Duodenal mucosa (tissue), 2 donors: ENCODE data around the gene EIF3B.
A peak's percentile ranks its signal among the peaks of the same experiment; 100 is the strongest.
"Not testable (repeated sequence)": the region's sequence is repeated elsewhere in the genome, so short reads cannot be mapped to it uniquely, and the experiment has no call there.

ENCODE experiments used
- H3K27ac ChIP-seq: one replicate; pipeline ENCODE4 v1.7.0; 2013; ENCODE audit warnings: low read depth, low read length
- H3K27me3 ChIP-seq, 2 donors: one replicate each; pipeline ENCODE4 v1.7.0; 2013; ENCODE audit warnings: low read length in 2 of 2, control low read depth in 1 of 2; ENCODE audit not compliant: insufficient read depth in 2 of 2, control insufficient read depth in 1 of 2
- H3K36me3 ChIP-seq, 2 donors: one replicate each; pipeline ENCODE4 v1.7.0; 2013; ENCODE audit warnings: low read length in 2 of 2, control low read depth in 1 of 2; ENCODE audit not compliant: insufficient read depth in 2 of 2, control insufficient read depth in 1 of 2
- H3K4me1 ChIP-seq, 2 donors: one replicate each; pipeline ENCODE4 v1.7.0; 2013; ENCODE audit warnings: low read length in 2 of 2, control low read depth in 1 of 2; ENCODE audit not compliant: insufficient read depth in 2 of 2, control insufficient read depth in 1 of 2
- H3K4me3 ChIP-seq, 2 donors: one replicate each; pipeline ENCODE4 v1.7.0; 2013; ENCODE audit warnings: low read length in 2 of 2, low read depth in 1 of 2
- H3K9ac ChIP-seq, 2 donors: one replicate each; pipeline ENCODE4 v1.7.0; 2013; ENCODE audit warnings: low read length in 2 of 2, low read depth in 1 of 2
- H3K9me3 ChIP-seq, 2 donors: one replicate each; pipeline ENCODE4 v1.7.0; 2013; ENCODE audit warnings: low read length in 2 of 2, control low read depth in 1 of 2; ENCODE audit not compliant: control insufficient read depth in 1 of 2

EIF3B gene

DNA sequence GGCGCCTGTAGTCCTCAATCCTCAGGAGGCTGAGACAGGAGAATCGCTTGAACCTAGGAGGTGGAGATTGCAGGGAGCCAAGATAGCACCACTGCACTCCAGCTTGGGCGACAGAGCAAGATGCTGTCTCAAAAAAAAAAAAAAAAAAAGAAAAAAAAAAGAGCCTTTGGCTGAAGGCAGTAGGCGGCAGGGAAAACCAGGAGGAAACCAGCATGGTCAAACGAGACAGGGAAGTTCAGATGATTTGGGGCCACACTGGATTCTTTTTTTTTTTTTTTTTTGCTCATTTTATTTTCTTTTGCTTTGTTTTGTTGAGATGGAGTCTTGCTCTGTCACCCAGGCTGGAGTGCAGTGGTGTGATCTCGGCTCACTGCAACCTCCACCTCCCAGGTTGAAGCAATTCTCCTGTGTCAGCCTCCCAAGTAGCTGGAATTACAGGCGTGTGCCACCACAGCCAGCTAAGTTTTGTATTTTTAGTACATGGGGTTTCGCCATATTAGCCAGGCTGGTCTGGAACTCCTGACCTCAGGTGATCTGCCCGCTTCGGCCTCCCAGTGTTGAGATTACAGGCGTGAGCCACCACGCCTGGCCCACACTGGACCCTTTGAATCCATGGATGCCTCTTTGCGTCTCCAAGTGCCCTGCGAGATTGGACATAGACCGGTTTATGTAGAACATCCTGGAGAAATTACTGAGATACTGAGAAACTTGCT is 7.1 kb upstream of the EIF3B start:
- H3K9me3 ChIP-seq, H3K27ac ChIP-seq, H3K9ac ChIP-seq, H3K27me3 ChIP-seq, H3K4me1 ChIP-seq, H3K36me3 ChIP-seq: not testable (repeated sequence)
- H3K4me3 ChIP-seq = peak overlapping the region; percentile 22 to 46

DNA sequence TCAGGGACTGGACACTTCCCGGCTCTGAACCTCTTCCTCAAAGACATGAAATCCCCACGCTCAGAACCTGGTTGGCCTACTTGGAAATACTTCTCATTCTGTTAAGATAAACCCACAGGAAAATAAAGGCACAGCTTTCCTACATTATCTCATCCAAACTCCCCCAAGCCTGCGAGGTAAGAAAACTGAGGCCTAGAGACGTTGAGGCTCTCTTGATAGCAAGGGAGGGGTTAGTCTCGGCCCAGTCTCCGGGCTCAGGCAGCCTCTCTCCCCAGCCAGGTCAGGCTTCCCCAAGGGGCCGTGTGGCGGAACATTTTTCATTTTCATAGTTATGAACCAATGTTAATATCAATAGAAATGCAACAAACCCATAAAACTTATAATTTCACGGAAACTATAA is 4.6 kb upstream of the EIF3B start:
- H3K36me3 ChIP-seq = no peaks in the 10 kb centered on the region
- H3K9ac ChIP-seq = no peak overlapping the region
- H3K4me3 ChIP-seq = no peak overlapping the region
- no peaks in the 10 kb centered on the region for H3K27me3 ChIP-seq
- no peaks in the 10 kb centered on the region for H3K9me3 ChIP-seq
- no peak overlapping the region for H3K27ac ChIP-seq
- H3K4me1 ChIP-seq = peaks cover 0 to 5% of the 10 kb centered on the region in 2 donors

DNA sequence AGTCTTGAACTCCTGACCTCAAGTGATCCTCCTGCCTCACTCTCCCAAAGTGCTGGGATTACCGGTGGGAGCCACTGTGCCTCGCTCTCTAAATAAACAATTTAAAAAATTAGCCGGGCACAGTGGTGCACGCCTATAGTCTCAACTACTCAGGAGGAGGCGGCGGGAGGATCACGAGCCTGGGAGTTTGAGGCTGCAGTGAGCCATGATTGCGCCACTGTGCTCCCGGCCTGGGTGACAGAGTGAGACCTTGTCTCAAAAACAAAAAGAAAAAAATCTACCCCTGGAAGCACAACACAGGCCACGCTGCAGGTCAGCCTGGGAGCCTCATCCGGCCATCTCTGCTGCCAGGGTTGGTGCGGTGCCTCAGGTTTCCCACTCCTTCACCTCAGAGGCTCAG is 3.8 kb upstream of the EIF3B start:
- no peaks in the 10 kb centered on the region for H3K9me3 ChIP-seq
- H3K27ac ChIP-seq = no peak overlapping the region
- no peaks in the 10 kb centered on the region for H3K27me3 ChIP-seq
- H3K4me3 ChIP-seq = no peak overlapping the region
- H3K9ac ChIP-seq = no peak overlapping the region
- peaks cover 4 to 9% of the 10 kb centered on the region in 2 donors for H3K4me1 ChIP-seq
- no peaks in the 10 kb centered on the region for H3K36me3 ChIP-seq

DNA sequence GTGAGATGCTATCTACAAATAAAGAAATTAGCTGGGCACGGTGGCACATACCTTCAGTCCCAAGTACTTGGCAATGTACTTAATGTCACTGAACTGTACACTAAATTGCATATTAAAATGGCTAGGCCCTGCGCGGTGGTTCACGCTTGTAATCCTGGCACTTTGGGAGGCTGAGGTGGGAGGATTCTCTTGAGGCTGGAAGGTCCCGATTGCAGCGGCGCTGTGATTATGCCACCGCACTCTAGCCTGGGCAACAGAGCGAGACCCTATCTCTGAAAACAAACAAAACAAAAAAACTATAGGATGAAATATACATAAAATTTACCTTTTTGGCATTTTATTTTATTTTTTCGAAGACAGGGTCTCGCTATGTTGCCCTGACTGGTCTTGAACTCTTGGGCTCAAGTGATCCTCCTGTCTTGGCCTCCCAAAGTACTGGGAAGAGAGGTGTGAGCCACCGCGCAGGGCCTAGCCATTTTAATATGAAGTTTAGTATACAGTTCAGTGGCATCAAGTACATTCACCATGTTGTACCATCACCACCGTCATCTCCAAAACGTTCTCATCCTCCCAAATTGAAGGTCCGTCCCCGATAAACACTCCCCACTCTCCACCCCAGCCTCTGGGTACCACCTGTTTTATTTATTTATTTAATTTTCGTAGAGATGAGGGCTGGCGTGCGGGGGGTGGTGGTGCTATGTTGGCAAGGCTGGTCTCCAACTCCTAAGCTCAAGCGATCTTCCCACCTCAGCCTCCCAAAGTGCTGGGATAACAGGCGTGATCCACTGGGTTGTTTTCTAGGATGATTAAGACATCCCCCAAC is 1.3 kb upstream of the EIF3B start:
- H3K9me3 ChIP-seq = no peaks in the 10 kb centered on the region
- H3K27me3 ChIP-seq = no peaks in the 10 kb centered on the region
- peaks cover 19 to 24% of the 10 kb centered on the region in 2 donors for H3K4me1 ChIP-seq
- peaks cover 0 to 8% of the 10 kb centered on the region in 2 donors for H3K36me3 ChIP-seq
- H3K4me3 ChIP-seq = peak overlapping the region; percentile 92 to 96
- peak overlapping the region; percentile 99 for H3K27ac ChIP-seq
- H3K9ac ChIP-seq = peak overlapping the region in 1 of 2 donors; percentile 87

DNA sequence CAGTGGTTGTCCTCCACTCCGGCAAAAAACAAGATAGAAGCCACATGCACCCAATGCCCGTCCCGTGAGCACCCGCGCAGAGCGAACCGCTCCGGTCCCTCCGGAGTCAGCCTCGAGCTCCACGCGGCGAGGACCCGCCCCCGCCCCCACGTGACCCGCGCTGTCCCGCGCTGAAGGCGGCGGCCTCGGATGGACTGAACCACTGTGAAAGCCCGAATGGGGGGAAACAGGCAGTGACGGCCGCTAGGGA is 766 bp upstream of the EIF3B start:
- Histone ChIP-seq H3K27me3 (no peaks in the 10 kb centered on the region), H3K27ac (peak overlapping the region; percentile 99), H3K4me3 (peak overlapping the region; percentile 92 to 96), H3K9ac (peak overlapping the region; percentile 87 to 91), H3K4me1 (peaks cover 19 to 24% of the 10 kb centered on the region in 2 donors), H3K36me3 (peaks cover 0 to 9% of the 10 kb centered on the region in 2 donors), H3K9me3 (no peaks in the 10 kb centered on the region)

DNA sequence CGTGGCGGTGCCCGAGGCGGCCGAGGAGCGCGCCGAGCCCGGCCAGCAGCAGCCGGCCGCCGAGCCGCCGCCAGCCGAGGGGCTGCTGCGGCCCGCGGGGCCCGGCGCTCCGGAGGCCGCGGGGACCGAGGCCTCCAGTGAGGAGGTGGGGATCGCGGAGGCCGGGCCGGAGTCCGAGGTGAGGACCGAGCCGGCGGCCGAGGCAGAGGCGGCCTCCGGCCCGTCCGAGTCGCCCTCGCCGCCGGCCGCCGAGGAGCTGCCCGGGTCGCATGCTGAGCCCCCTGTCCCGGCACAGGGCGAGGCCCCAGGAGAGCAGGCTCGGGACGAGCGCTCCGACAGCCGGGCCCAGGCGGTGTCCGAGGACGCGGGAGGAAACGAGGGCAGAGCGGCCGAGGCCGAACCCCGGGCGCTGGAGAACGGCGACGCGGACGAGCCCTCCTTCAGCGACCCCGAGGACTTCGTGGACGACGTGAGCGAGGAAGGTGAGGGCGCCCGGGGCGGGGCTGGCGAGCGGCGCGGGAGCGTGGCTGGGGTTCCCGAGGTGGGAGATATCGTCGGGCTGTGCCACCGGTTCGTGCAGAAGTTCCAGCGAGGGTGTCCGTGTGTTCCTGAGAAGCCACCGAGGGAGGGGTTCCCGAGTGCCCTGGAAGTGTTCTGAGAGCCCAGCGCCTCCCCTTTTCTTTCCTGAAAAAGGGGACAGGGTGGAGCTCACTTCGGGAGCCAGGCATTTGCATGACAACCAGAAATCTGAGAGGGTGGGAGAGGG is 495 bp downstream of the EIF3B start:
- H3K4me1 ChIP-seq = peaks cover 19 to 28% of the 10 kb centered on the region in 2 donors
- H3K4me3 ChIP-seq = peak overlapping the region; percentile 92 to 96
- H3K27ac ChIP-seq = no peak overlapping the region
- H3K27me3 ChIP-seq = no peaks in the 10 kb centered on the region
- H3K9me3 ChIP-seq = no peaks in the 10 kb centered on the region
- peaks cover 8 to 19% of the 10 kb centered on the region in 2 donors for H3K36me3 ChIP-seq
- H3K9ac ChIP-seq = peak overlapping the region; percentile 78 to 85

DNA sequence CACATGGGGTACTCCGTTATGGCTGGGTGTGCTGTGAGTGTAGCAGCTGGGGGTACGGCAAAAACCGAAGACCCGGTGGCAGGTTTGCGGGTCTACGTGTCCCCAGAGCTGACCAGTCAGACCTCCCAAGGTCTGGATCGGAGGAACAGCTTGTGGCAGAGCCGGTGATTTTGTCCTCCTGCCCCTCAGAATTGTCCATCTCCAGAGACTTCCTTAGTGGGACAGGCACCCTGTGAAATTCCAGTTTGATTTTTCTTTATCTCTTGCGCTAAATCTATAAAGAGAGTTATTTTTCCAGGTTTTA is 1.0 kb downstream of the EIF3B start:
- H3K4me1 ChIP-seq = peaks cover 19 to 28% of the 10 kb centered on the region in 2 donors
- H3K27me3 ChIP-seq = no peaks in the 10 kb centered on the region
- H3K27ac ChIP-seq = no peak overlapping the region
- no peaks in the 10 kb centered on the region for H3K9me3 ChIP-seq
- peaks cover 8 to 21% of the 10 kb centered on the region in 2 donors for H3K36me3 ChIP-seq
- peak overlapping the region; percentile 78 to 85 for H3K9ac ChIP-seq
- H3K4me3 ChIP-seq = peak overlapping the region; percentile 92 to 96

DNA sequence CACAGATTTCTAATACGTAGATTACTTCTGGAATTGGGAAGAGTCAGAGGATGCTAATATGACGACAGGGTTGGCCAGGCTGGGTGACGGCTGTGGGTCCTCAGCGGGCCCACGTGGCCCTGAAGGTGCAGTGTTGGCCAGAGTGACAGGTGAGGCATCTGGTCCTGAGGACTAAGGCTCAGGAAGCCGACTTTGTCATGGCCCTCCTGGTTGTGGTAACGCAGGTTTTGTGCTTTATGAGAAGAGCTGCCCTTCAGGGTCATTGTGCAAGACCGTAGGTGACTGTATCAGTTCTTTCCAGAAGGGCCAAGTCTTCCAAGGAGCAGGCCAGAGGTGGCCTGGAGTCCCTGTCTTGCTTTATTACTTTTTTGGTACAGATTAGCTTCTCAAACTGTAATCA is 2.5 kb downstream of the EIF3B start:
- Histone ChIP-seq H3K27ac (no peak overlapping the region), H3K9ac (no peak overlapping the region), H3K27me3 (no peaks in the 10 kb centered on the region), H3K9me3 (no peaks in the 10 kb centered on the region), H3K4me3 (no peak overlapping the region), H3K4me1 (peaks cover 19 to 28% of the 10 kb centered on the region in 2 donors), H3K36me3 (peaks cover 11 to 30% of the 10 kb centered on the region in 2 donors)

DNA sequence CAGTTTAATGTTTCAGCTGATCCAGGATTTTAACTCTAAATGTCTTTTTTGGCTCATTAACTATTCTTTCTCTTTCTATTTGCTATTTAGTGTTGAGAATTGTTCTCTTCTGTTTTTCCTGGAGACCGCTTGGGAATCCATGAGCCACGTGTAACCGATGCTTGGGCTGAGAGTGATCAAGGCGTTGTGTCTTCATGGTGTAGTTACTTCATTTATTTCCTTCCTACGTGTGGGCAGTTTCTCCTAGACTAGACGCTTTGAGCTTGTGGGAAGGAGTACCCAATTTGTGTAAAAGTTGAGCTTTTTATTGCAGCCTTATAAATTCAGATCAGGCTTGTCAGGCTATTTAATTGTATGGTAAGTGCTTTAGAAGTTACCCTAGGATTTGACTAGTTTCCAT is 2.9 kb downstream of the EIF3B start:
- Histone ChIP-seq H3K27me3 (no peaks in the 10 kb centered on the region), H3K9me3 (no peaks in the 10 kb centered on the region), H3K36me3 (peaks cover 15 to 34% of the 10 kb centered on the region in 2 donors), H3K4me3 (no peak overlapping the region), H3K4me1 (peaks cover 19 to 28% of the 10 kb centered on the region in 2 donors), H3K27ac (no peak overlapping the region), H3K9ac (no peak overlapping the region)

DNA sequence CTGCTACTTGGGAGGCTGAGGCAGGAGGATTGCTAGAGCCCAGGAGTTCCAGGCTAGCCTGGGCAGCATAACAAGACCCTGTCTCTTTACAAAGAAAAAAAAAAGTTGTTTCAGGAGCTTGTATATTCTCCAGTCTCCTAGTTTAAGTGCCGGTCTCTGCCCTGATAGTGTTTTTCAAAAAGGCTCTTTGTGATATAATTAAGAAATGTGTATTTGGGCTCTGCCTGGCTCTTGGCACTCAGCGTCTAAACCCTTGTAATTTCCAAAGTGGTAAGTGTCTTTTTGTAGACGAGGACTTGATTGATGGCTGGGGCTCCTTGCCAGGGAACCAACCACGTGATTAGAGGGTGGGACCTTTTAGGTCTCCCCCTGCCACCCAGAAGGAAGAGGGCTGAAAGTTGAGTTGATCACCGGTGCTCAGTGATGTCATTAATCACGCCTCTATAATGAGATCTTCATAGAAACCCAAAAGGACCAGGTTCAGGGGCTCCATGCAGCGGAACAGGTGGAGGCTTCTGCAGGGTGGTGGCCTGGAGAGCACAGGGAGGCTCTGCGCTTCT is 4.4 kb downstream of the EIF3B start:
- Histone ChIP-seq H3K9ac (no peak overlapping the region), H3K36me3 (peaks cover 22 to 48% of the 10 kb centered on the region in 2 donors), H3K9me3 (no peaks in the 10 kb centered on the region), H3K27me3 (no peaks in the 10 kb centered on the region), H3K27ac (no peak overlapping the region), H3K4me1 (peaks cover 19 to 23% of the 10 kb centered on the region in 2 donors), H3K4me3 (no peak overlapping the region)
